Suprapubic skin (tissue), 4 donors: ENCODE results near the gene KICS2.

Source experiments
- CTCF ChIP-seq, 2 donors: fragments of 200-600 bp in 1 of 2; fragments of 450-650 bp in 1 of 2; sonication (generic) in 1 of 2; IDR thresholded peaks; one replicate each; pipeline ENCODE4 v1.5.1; 2016 to 2019; ENCODE audit warnings: antibody characterized with exemption in 2 of 2, mild to moderate bottlenecking in 1 of 2, moderate library complexity in 1 of 2
- POLR2A ChIP-seq, 2 donors: fragments of 450-650 bp; IDR thresholded peaks; one replicate each; pipeline ENCODE4 v1.6.1; 2017; ENCODE audit warnings: antibody characterized with exemption in 2 of 2, mild to moderate bottlenecking in 2 of 2, moderate library complexity in 2 of 2
- POLR2AphosphoS5 ChIP-seq, 3 donors: sonication (generic); formaldehyde crosslinking; IDR thresholded peaks; one replicate each; pipeline ENCODE4 v1.6.1; 2017; ENCODE audit warnings: antibody characterized with exemption in 3 of 3

GRCh38 chr12:64192644-64193444 is 29.3 kb downstream of the KICS2 start:
- TF ChIP-seq CTCF (IDR thresholded peaks at IDR 0.05) (no peak), POLR2A (IDR thresholded peaks at IDR 0.05) (no peak), POLR2AphosphoS5 (IDR thresholded peaks at IDR 0.05) (no peak)
